Middle frontal gyrus (tissue), 1 donor: ENCODE results near the gene ZCWPW1.
"Not testable (repeated sequence)": the region's sequence is repeated elsewhere in the genome, so short reads cannot be mapped to it uniquely, and the experiment has no call there.

Experiments
- DNase-seq: peaks from one replicate; pipeline ENCODE4 v3.0.0-alpha.2; 2015; ENCODE audit warnings: low spot score; ENCODE audit errors: extremely low spot score

Gene ZCWPW1

GRCh38 chr7:100455206-100455605, 26.7 kb upstream of the ZCWPW1 start:
- DNase-seq, result no peak

GRCh38 chr7:100453854-100454253, 25.4 kb upstream of the ZCWPW1 start:
- DNase-seq, result not testable (repeated sequence)

GRCh38 chr7:100452513-100452912, 24.0 kb upstream of the ZCWPW1 start:
- no peak for DNase-seq

GRCh38 chr7:100449190-100449795, 20.8 kb upstream of the ZCWPW1 start:
- no peak for DNase-seq

GRCh38 chr7:100447363-100447762, 18.9 kb upstream of the ZCWPW1 start:
- DNase-seq, result not testable (repeated sequence)

DNA sequence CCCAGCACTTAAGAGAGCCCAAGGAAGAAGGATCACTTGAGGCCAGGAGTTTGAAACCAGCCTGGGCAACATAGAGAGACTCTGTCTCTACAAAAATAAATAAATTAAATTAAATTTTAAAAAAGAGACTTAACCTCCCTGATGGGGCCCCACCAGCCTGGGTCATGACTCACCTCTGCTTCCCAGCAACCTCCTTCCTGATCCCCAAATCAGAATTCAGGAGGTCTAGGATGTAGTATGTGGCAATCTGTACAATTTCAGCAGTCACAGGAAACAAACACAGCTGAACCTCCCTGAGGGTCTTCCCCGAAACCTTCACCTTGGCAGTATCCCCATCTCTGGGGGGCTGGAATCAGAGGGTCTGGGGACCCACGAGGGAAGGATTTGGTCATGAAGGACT, 17.5 kb upstream of the ZCWPW1 start:
- no peak for DNase-seq

DNA sequence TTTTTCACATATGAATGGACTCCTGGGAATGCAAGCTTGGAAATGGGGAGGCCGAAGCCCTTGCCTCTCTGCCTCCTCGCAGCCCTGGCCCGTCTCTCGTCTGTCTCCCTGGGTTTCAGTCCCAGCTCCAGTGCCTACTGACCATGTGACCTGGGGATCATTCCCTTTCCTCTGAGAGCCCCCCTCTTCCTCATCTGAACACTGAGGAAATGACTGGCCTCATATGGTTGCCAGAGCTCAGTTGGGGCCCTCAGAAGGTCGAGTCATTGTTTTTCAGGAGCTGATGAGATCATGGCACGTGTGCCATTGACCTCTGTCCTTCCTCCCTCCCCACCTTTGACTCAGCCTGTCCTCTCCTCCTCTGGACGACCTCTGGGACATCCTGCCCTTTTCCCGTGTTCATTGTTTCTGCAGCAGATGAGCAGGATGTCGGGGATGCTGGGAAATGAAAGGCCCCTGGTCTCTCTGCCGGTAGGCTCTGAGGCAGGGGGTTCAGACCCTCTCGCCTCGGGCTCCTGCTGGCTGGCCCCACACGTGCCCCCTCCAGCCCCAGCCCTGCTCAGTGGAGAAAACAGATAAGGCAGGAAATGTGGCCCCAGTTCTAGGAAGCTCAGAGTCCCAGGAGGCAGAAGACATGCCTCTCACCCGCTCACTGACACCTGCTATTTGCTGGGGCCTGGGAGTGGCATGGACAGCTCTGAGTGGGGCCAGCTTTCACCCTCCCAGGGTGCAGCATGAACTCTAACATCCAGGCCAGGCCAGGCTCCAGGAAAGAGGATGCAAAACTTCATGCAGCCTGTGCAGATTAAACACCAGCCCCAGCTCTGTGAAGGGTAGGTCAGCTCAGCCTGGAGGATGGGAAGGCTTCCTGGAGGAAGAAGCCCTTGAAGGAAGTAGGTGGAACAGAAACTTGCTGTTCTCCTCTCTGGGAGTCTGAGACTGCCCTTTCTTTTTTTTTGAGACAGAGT, 16.1 kb upstream of the ZCWPW1 start:
- DNase-seq, result no peak

DNA sequence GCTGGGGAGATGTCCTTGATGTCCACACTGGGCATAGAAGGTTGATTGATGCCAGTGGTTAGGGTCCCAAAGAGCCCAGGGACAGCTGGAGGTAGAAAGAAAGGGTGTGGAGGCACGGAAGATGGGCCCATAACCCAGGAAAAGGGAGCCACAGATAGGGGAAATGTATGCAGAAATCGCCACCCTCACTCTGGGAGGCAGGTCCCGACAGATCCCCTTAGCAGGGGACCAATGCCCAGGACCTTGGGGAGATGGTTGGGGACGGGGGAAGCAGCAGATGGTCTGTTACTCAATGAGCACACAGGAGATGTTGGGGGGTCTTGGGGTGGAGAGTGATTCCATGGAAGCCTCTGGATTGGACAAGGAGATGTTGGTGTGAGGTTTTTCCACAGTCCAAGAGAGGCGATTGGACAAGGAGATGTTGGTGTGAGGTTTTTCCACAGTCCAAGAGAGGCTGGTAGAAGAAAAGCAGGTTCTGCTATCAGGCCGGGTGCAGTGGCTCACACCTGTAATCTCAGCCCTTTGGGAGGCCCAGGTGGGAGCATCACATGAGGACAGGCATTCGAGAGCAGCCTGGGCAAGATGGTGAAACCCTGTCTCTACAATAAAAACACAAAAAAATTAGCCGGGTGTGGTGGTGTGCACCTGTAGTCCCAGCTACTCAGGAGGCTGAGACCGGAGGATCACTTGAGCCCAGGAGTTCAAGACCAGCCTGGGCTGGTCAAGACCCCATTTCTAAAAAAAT, 14.8 kb upstream of the ZCWPW1 start:
- no peak for DNase-seq

GRCh38 chr7:100441641-100442535, 13.4 kb upstream of the ZCWPW1 start:
- DNase-seq, result no peak

GRCh38 chr7:100439244-100439643, 10.7 kb upstream of the ZCWPW1 start:
- DNase-seq, result not testable (repeated sequence)

GRCh38 chr7:100438731-100439130, 10.2 kb upstream of the ZCWPW1 start:
- DNase-seq, result not testable (repeated sequence)

GRCh38 chr7:100438172-100438571, 9.7 kb upstream of the ZCWPW1 start:
- DNase-seq, result no peak

- no peak for DNase-seq
Measured at GRCh38 chr7:100437150-100438100, 8.9 kb upstream of the ZCWPW1 start.

DNA sequence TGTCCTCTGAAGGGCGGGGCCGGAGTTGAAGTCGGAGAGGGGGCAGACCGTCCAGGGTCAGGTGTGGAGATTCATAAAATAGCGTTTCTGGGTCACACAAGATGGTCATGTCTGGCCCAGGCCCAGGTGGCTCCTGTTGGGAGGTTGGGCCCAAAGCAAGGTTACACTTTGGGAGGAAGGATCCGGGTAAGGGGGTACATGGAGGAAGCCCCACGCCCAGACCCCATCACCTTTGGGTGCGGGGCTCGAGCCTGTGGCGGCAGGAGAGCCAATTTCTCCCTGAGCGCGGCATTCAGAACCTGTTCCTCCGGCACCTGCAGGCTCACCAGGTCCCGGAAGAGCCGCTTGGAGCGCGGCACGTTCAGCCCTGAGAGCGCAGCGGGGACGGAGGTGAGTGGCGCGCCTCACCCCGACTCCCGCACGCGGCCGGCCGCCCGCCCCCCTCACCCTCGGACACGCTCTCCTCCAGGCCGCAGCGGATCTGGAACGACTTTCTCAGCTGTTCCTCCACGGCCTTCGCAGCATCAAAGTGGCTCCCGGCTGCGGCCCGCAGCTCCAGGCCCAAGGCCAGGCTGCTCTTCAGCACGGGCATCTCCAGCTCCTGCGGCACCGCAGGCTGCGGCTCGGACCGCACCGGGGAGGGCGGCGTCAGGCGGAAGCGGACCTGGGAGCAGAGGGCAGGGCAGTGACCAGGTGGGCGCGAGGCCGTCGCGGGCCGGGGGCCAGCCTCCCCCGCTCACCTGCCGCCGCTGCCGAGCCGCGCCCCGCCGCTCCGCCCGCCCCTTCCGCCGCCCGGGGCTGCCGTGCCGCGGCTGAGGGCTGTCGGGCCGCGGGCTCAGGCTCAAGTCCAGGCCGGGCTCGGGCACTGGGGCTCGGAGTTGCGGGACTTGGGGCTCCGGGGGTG, 7.2 kb upstream of the ZCWPW1 start:
- no peak for DNase-seq

DNA sequence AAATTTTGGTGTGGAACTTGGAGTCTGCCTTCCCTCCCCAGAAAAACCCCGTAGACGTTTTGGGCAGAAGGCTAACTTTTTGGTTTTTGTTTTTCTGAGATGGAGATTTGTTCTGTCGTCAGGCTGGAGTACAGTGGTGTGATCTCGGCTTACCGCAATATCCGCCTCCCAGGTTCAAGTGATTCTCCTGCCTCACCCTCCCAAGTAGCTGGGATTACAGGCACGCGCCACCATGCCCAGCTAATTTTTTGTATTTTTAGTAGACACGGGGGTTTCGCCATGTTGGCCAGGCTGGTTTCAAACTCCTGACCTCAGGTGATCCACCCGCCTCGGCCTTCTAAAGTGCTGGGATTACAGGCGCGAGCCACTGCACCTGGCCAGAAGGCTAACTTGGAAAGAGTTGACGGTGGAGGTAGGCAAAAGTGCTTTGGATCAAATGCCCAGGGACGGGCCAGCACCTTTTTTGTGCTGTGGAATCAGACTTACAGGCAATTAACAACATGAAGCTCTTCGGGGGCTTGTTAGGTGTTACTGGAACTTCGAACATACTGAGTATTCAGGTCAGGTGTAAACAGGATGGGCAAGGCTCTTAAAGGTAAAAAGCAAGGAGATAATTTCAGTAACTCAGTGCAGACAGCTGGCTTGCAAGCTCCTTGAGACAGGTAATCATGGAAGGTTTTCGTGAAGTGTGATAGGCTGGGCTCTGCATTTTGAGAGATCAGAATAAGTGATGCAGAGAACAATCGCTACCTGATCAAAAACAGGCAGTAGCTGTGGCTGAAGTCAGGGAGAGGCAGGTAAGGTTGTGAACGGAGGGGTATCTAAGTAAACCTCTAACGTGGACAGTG, 6.0 kb upstream of the ZCWPW1 start:
- DNase-seq, result no peak

DNA sequence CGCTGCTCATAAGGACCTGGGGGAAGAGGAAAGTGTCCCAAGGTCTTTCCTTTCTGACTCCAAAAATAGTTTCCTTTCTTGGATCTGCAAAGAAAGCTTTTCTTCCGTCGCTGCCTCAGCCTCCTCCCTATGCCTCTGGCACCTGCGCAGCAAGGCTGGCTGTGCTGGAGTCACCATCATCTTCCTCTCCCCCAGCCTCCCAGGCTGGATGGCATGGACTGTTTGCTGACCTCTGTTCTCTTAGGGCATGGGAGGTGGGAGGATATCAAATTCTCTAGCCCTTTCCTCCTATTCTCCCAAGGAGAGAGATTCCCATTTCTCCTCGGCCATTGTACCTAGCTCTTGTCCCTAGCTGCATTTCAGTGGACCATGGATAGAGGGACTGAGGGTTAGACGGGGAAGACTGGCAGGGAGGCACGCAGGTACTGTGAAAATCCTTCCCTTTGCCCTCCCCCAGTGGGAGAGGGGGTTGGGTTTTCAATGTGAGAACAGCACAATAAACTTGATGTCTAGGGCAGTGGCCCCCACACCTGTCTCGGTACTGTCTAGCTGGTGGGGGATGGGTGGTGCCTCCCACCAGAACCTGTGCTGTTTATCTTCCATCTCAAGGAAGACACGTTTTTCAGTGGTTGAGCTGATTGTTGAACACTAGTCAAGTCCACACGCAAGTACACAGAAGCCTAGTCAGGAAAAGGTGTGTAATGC, 5.2 kb upstream of the ZCWPW1 start:
- DNase-seq, result no peak

GRCh38 chr7:100433276-100433591, 4.7 kb upstream of the ZCWPW1 start:
- DNase-seq, result no peak
